ENCODE data around the gene HYAL3. TPM values are rescaled to one million over a fixed set of nuclear protein-coding genes. Genes with fewer than 3 reads are reported as not detected.

HYAL3 gene
- total and polyA plus RNA-seq, 2 of the 13 experiments (the other 11 are each of a cell fraction or from before 2014, with no cell fraction given): 5.5 to 10.4 TPM

- TF ChIP-seq ZUFSP (CRISPR knock-in tag; IDR thresholded peaks at IDR 0.05; ENCODE audit: borderline replicate concordance): no peak
- no peak for TF ChIP-seq TEAD2 (CRISPR knock-in tag; IDR thresholded peaks at IDR 0.05)
- TF ChIP-seq ZFP1 (CRISPR knock-in tag; IDR thresholded peaks at IDR 0.05): no peak
- no peak for TF ChIP-seq ZNF274 (CRISPR knock-in tag; IDR thresholded peaks at IDR 0.05)
- TF ChIP-seq, protein P1, sequence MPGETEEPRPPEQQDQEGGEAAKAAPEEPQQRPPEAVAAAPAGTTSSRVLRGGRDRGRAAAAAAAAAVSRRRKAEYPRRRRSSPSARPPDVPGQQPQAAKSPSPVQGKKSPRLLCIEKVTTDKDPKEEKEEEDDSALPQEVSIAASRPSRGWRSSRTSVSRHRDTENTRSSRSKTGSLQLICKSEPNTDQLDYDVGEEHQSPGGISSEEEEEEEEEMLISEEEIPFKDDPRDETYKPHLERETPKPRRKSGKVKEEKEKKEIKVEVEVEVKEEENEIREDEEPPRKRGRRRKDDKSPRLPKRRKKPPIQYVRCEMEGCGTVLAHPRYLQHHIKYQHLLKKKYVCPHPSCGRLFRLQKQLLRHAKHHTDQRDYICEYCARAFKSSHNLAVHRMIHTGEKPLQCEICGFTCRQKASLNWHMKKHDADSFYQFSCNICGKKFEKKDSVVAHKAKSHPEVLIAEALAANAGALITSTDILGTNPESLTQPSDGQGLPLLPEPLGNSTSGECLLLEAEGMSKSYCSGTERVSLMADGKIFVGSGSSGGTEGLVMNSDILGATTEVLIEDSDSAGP (CRISPR knock-in tag; IDR thresholded peaks at IDR 0.05; ENCODE audit: borderline replicate concordance): peak; percentile 32
- TF ChIP-seq SMYD3 (CRISPR knock-in tag; IDR thresholded peaks at IDR 0.05): no peak
- TF ChIP-seq ZNF878 (CRISPR knock-in tag; IDR thresholded peaks at IDR 0.05): no peak
- TF ChIP-seq, protein P2, sequence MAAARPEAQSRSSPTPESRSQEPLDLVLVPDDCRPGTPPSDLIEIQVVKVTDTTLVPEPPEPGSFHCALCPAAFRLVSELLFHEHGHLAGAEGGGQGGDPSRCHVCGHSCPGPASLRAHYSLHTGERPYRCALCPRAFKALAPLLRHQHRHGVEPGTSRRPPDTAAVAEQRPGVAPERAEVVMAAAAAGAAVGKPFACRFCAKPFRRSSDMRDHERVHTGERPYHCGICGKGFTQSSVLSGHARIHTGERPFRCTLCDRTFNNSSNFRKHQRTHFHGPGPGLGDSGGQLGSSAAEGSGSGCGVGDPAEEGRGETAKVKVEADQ (CRISPR knock-in tag; IDR thresholded peaks at IDR 0.05; ENCODE audit: borderline replicate concordance): no peak
- TF ChIP-seq, protein P3, sequence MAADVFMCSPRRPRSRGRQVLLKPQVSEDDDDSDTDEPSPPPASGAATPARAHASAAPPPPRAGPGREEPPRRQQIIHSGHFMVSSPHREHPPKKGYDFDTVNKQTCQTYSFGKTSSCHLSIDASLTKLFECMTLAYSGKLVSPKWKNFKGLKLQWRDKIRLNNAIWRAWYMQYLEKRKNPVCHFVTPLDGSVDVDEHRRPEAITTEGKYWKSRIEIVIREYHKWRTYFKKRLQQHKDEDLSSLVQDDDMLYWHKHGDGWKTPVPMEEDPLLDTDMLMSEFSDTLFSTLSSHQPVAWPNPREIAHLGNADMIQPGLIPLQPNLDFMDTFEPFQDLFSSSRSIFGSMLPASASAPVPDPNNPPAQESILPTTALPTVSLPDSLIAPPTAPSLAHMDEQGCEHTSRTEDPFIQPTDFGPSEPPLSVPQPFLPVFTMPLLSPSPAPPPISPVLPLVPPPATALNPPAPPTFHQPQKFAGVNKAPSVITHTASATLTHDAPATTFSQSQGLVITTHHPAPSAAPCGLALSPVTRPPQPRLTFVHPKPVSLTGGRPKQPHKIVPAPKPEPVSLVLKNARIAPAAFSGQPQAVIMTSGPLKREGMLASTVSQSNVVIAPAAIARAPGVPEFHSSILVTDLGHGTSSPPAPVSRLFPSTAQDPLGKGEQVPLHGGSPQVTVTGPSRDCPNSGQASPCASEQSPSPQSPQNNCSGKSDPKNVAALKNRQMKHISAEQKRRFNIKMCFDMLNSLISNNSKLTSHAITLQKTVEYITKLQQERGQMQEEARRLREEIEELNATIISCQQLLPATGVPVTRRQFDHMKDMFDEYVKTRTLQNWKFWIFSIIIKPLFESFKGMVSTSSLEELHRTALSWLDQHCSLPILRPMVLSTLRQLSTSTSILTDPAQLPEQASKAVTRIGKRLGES (CRISPR knock-in tag; IDR thresholded peaks at IDR 0.05; ENCODE audit: borderline replicate concordance): no peak
- TF ChIP-seq, protein P4, sequence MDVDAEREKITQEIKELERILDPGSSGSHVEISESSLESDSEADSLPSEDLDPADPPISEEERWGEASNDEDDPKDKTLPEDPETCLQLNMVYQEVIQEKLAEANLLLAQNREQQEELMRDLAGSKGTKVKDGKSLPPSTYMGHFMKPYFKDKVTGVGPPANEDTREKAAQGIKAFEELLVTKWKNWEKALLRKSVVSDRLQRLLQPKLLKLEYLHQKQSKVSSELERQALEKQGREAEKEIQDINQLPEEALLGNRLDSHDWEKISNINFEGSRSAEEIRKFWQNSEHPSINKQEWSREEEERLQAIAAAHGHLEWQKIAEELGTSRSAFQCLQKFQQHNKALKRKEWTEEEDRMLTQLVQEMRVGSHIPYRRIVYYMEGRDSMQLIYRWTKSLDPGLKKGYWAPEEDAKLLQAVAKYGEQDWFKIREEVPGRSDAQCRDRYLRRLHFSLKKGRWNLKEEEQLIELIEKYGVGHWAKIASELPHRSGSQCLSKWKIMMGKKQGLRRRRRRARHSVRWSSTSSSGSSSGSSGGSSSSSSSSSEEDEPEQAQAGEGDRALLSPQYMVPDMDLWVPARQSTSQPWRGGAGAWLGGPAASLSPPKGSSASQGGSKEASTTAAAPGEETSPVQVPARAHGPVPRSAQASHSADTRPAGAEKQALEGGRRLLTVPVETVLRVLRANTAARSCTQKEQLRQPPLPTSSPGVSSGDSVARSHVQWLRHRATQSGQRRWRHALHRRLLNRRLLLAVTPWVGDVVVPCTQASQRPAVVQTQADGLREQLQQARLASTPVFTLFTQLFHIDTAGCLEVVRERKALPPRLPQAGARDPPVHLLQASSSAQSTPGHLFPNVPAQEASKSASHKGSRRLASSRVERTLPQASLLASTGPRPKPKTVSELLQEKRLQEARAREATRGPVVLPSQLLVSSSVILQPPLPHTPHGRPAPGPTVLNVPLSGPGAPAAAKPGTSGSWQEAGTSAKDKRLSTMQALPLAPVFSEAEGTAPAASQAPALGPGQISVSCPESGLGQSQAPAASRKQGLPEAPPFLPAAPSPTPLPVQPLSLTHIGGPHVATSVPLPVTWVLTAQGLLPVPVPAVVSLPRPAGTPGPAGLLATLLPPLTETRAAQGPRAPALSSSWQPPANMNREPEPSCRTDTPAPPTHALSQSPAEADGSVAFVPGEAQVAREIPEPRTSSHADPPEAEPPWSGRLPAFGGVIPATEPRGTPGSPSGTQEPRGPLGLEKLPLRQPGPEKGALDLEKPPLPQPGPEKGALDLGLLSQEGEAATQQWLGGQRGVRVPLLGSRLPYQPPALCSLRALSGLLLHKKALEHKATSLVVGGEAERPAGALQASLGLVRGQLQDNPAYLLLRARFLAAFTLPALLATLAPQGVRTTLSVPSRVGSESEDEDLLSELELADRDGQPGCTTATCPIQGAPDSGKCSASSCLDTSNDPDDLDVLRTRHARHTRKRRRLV (CRISPR knock-in tag; IDR thresholded peaks at IDR 0.05): 0 out of 2 replicates have a peak, but pooled peaks have one; percentile 60
- no peak for TF ChIP-seq BATF2 (CRISPR knock-in tag; IDR thresholded peaks at IDR 0.05)
- TF ChIP-seq ATF5 (CRISPR knock-in tag; IDR thresholded peaks at IDR 0.05; ENCODE audit: low read depth): no peak
- TF ChIP-seq KDM5A (IDR thresholded peaks at IDR 0.05; ENCODE audit: borderline replicate concordance, low read length): no peak
- TF ChIP-seq RFX3 (CRISPR knock-in tag; IDR thresholded peaks at IDR 0.05): no peak
These were observed 30.3 kb downstream of the HYAL3 start, which contains the start of gene SEMA3B (continued) for GRCh38 chr3:50268703-50269451.
